DLD1 (cell line): Measurements from ENCODE around the gene ZBTB45.
"Not testable (repeated sequence)": the region's sequence is repeated elsewhere in the genome, so short reads cannot be mapped to it uniquely, and the experiment has no call there.

ENCODE experiments used
- in situ Hi-C: cut with HindIII; loops from 2 replicates; pipeline ENCODE4 v1.10.0; 2017; ENCODE audit warnings: low sequenced_read_pairs

The ZBTB45 gene

GRCh38 chr19:58476498-58477015, 43.1 kb downstream of the ZBTB45 start:
- in situ Hi-C loops = no loop called here

- in situ Hi-C loops = no loop called here
These were observed 43.7 kb downstream of the ZBTB45 start, which contains the start of gene ZNF446 for GRCh38 chr19:58475714-58476497. ZNF446 (plus strand) TSS chr19:58476352; CDS start chr19:58477219, 867 bp downstream.

- in situ Hi-C loops = no loop called here
These were observed 44.5 kb downstream of the ZBTB45 start for GRCh38 chr19:58474997-58475713.

GRCh38 chr19:58474291-58474996, 45.2 kb downstream of the ZBTB45 start:
- in situ Hi-C loops = no loop called here

- in situ Hi-C loops = no loop called here
These were observed 45.8 kb downstream of the ZBTB45 start for GRCh38 chr19:58473775-58474174.

GRCh38 chr19:58471736-58472135, 47.9 kb downstream of the ZBTB45 start:
- in situ Hi-C loops = no loop called here

GRCh38 chr19:58470837-58471543, 48.6 kb downstream of the ZBTB45 start:
- in situ Hi-C loops = not testable (repeated sequence)

- in situ Hi-C loops = no loop called here
These were observed 50.2 kb downstream of the ZBTB45 start for GRCh38 chr19:58469241-58470013.

- in situ Hi-C loops = no loop called here
These were observed 51.3 kb downstream of the ZBTB45 start for GRCh38 chr19:58468216-58468839.

- in situ Hi-C loops = no loop called here
These were observed 52.6 kb downstream of the ZBTB45 start, which contains the start of gene ZNF324 for GRCh38 chr19:58466760-58467589. ZNF324 (plus strand) TSS chr19:58467080; CDS start chr19:58469186, 2,106 bp downstream.

GRCh38 chr19:58466089-58466759, 53.4 kb downstream of the ZBTB45 start:
- in situ Hi-C loops = no loop called here
